IMR-90 (cell line): ENCODE measurements around the gene LCE4A. TPM values are rescaled to one million over a fixed set of nuclear protein-coding genes. Genes with fewer than 3 reads are reported as not detected.

Source experiments
- ATAC-seq: fragments of 200-7000 bp; cut with Tn5 transposase; 2 replicates; pipeline ENCODE4 v1.9.1; 2020; ENCODE audit warnings: low read depth, mild to moderate bottlenecking, moderate library complexity
- BruUV-seq: library from RNA; stranded (reverse); fragments of 400-500 nt; replicated peaks from 2 replicates; lab custom pipeline; 2021; lab: Mats Ljungman, UMichigan
- CTCF ChIA-PET: fragments of 300-600 bp; formaldehyde crosslinking; extraction: SDS; loops from one replicate; lab custom pipeline; 2021; ENCODE audit warnings: antibody characterized with exemption; lab: Yijun Ruan, JAX
- POLR2A ChIA-PET: fragments of 300-600 bp; sonication (Branson Sonifier 250); formaldehyde crosslinking; loops from one replicate; lab custom pipeline; 2022; ENCODE audit warnings: antibody characterized with exemption; ENCODE audit not compliant: unreplicated experiment; lab: Charles Lee
- DNase-seq: peaks from one replicate; pipeline ENCODE4 v3.0.0; 2013
- H2AFZ ChIP-seq: replicated peaks from 2 replicates; pipeline ENCODE3; 2013; ENCODE audit warnings: low read length, mild to moderate bottlenecking; ENCODE audit not compliant: poor library complexity
- H2AK5ac ChIP-seq: 2 replicates; pipeline ENCODE4 v1.6.1; 2013; ENCODE audit warnings: low read depth, low read length, inconsistent platforms
- H2AK9ac ChIP-seq: replicated peaks from 2 replicates; pipeline ENCODE3; 2013; ENCODE audit warnings: mild to moderate bottlenecking, low read depth, low read length, moderate library complexity; ENCODE audit not compliant: poor library complexity
- H2BK120ac ChIP-seq: 2 replicates; pipeline ENCODE4 v1.6.1; 2013; ENCODE audit warnings: low read depth, low read length, inconsistent platforms
- H2BK15ac ChIP-seq: 3 replicates; pipeline ENCODE4 v1.6.1; 2013; ENCODE audit warnings: low read depth, low read length, inconsistent platforms
- H2BK20ac ChIP-seq: 2 replicates; pipeline ENCODE4 v1.6.1; 2013; ENCODE audit warnings: low read depth, mild to moderate bottlenecking, inconsistent platforms, low read length, moderate library complexity
- H2BK5ac ChIP-seq: 2 replicates; pipeline ENCODE4 v1.6.1; 2013; ENCODE audit warnings: mild to moderate bottlenecking, low read depth, low read length, inconsistent platforms; ENCODE audit not compliant: poor library complexity, severe bottlenecking
- H3K14ac ChIP-seq: replicated peaks from 2 replicates; pipeline ENCODE4 v1.6.1; 2013; ENCODE audit warnings: low read depth, low read length, inconsistent platforms
- H3K18ac ChIP-seq: 2 replicates; pipeline ENCODE4 v1.6.1; 2013; ENCODE audit warnings: low read depth, low read length, control low read depth
- H3K23ac ChIP-seq: 2 replicates; pipeline ENCODE4 v1.6.1; 2013; ENCODE audit warnings: low read depth, low read length, inconsistent platforms
- H3K27ac ChIP-seq: 2 replicates; pipeline ENCODE4 v1.5.1; 2013; ENCODE audit warnings: mild to moderate bottlenecking, control low read depth, low read length; ENCODE audit not compliant: insufficient read depth
- H3K27me3 ChIP-seq: 2 replicates; pipeline ENCODE4 v1.6.1; 2013; ENCODE audit warnings: low read length; ENCODE audit not compliant: control insufficient read depth, insufficient read depth
- H3K36me3 ChIP-seq: 2 replicates; pipeline ENCODE4 v1.6.1; 2013; ENCODE audit warnings: low read length, mixed read lengths; ENCODE audit not compliant: control insufficient read depth, insufficient read depth
- H3K4ac ChIP-seq: 2 replicates; pipeline ENCODE4 v1.6.1; 2013; ENCODE audit warnings: low read depth, low read length, inconsistent platforms
- H3K4me1 ChIP-seq: 2 replicates; pipeline ENCODE4 v1.6.1; 2013; ENCODE audit warnings: low read length, mixed read lengths; ENCODE audit not compliant: control insufficient read depth, insufficient read depth
- H3K4me2 ChIP-seq: 2 replicates; pipeline ENCODE4 v1.6.1; 2013; ENCODE audit warnings: low read depth, mild to moderate bottlenecking, control low read depth, low read length, moderate library complexity
- H3K4me3 ChIP-seq: 2 replicates; pipeline ENCODE4 v1.5.1; 2013; ENCODE audit warnings: low read depth, mild to moderate bottlenecking, control low read depth, low read length, moderate library complexity; ENCODE audit not compliant: insufficient read depth
- H3K56ac ChIP-seq: 2 replicates; pipeline ENCODE4 v1.6.1; 2013; ENCODE audit warnings: low read length, inconsistent platforms; ENCODE audit not compliant: insufficient read depth; ENCODE audit errors: extremely low read depth
- H3K79me1 ChIP-seq, 2 experiments: 2 replicates each; pipeline ENCODE4 v1.6.1; 2013; ENCODE audit warnings: low read length in 2 of 2, inconsistent platforms in 1 of 2, low read depth in 1 of 2
- H3K9ac ChIP-seq: 2 replicates; pipeline ENCODE4 v1.6.1; 2013; ENCODE audit warnings: low read depth, low read length, control low read depth
- H3K9me1 ChIP-seq: 2 replicates; pipeline ENCODE4 v1.6.1; 2013; ENCODE audit warnings: low read length, inconsistent platforms; ENCODE audit not compliant: insufficient read depth
- H3K9me3 ChIP-seq: 2 replicates; pipeline ENCODE4 v1.6.1; 2013; ENCODE audit warnings: low read length; ENCODE audit not compliant: control insufficient read depth, insufficient read depth
- H4K20me1 ChIP-seq: 2 replicates; pipeline ENCODE4 v1.6.1; 2013; ENCODE audit warnings: low read length, inconsistent platforms; ENCODE audit not compliant: insufficient read depth
- H4K5ac ChIP-seq: 2 replicates; pipeline ENCODE4 v1.6.1; 2013; ENCODE audit warnings: mild to moderate bottlenecking, low read depth, low read length, control low read depth
- H4K8ac ChIP-seq, 2 experiments: 2 replicates each; pipeline ENCODE4 v1.6.1; 2013; ENCODE audit warnings: low read depth in 2 of 2, low read length in 2 of 2, control low read depth in 1 of 2, inconsistent platforms in 1 of 2
- H4K91ac ChIP-seq: 2 replicates; pipeline ENCODE4 v1.6.1; 2013; ENCODE audit warnings: low read depth, low read length, inconsistent platforms; ENCODE audit not compliant: insufficient read depth
- BHLHE40 ChIP-seq: fragments of 150-350 bp; IDR thresholded peaks from 2 replicates; pipeline ENCODE4 v1.6.1; 2016; ENCODE audit warnings: mild to moderate bottlenecking, low read depth, low read length
- CEBPB ChIP-seq: IDR thresholded peaks from 2 replicates; pipeline ENCODE4 v1.6.1; 2012; ENCODE audit warnings: low read depth, low read length, improper control_type of control experiment
- CHD1 ChIP-seq: IDR thresholded peaks from 2 replicates; pipeline ENCODE4 v1.6.1; 2012; ENCODE audit warnings: low read depth, low read length, improper control_type of control experiment
- ELK1 ChIP-seq: fragments of 150-350 bp; IDR thresholded peaks from 2 replicates; pipeline ENCODE4 v1.6.1; 2016; ENCODE audit warnings: low read depth, mild to moderate bottlenecking, low read length, moderate library complexity, borderline replicate concordance
- FOS ChIP-seq: fragments of 150-350 bp; IDR thresholded peaks from 2 replicates; pipeline ENCODE4 v1.6.1; 2016; ENCODE audit warnings: low read depth, low read length
- MAFK ChIP-seq: IDR thresholded peaks from 2 replicates; pipeline ENCODE4 v1.6.1; 2012; ENCODE audit warnings: low read depth, low read length, improper control_type of control experiment
- MAZ ChIP-seq: IDR thresholded peaks from 2 replicates; pipeline ENCODE4 v1.6.1; 2012; ENCODE audit warnings: low read depth, mild to moderate bottlenecking, low read length, improper control_type of control experiment, moderate library complexity, borderline replicate concordance
- MXI1 ChIP-seq: IDR thresholded peaks from 2 replicates; pipeline ENCODE4 v1.6.1; 2012; ENCODE audit warnings: low read depth, mild to moderate bottlenecking, low read length, moderate library complexity, borderline replicate concordance
- NFE2L2 ChIP-seq: fragments of 150-350 bp; IDR thresholded peaks from 2 replicates; pipeline ENCODE4 v1.6.1; 2016; ENCODE audit warnings: low read depth, mild to moderate bottlenecking, low read length
- POLR2A ChIP-seq: IDR thresholded peaks from 2 replicates; pipeline ENCODE4 v1.6.1; 2012; ENCODE audit warnings: mild to moderate bottlenecking, low read depth, low read length
- RAD21 ChIP-seq: IDR thresholded peaks from 2 replicates; pipeline ENCODE4 v1.6.1; 2012; ENCODE audit warnings: low read length, improper control_type of control experiment
- RCOR1 ChIP-seq: IDR thresholded peaks from 2 replicates; pipeline ENCODE4 v1.6.1; 2012; ENCODE audit warnings: mild to moderate bottlenecking, low read length, improper control_type of control experiment; ENCODE audit not compliant: insufficient replicate concordance
- RFX5 ChIP-seq: IDR thresholded peaks from 2 replicates; pipeline ENCODE4 v1.8.0; 2012; ENCODE audit warnings: low read depth, mild to moderate bottlenecking, low read length, moderate library complexity
- SMC3 ChIP-seq: fragments of 150-350 bp; IDR thresholded peaks from 2 replicates; pipeline ENCODE4 v1.6.1; 2016; ENCODE audit warnings: low read depth, mild to moderate bottlenecking, antibody characterized with exemption, low read length, moderate library complexity
- USF2 ChIP-seq: fragments of 150-350 bp; IDR thresholded peaks from 2 replicates; pipeline ENCODE4 v1.6.1; 2017; ENCODE audit warnings: mild to moderate bottlenecking, antibody characterized with exemption, low read length, low read depth
- WGBS, 2 experiments: methylation state at CpG; one replicate each; pipeline versions ENCODE4 v1.1.5 to v1.1.7; 2013; ENCODE audit warnings: missing lambda C conversion rate in 2 of 2; ENCODE audit not compliant: insufficient read length in 1 of 2; ENCODE audit errors: extremely low coverage in 2 of 2; 5-methylcytosine and 5-hydroxymethylcytosine counted together
- dilution Hi-C: fragments of 300-500 bp; cut with HindIII; formaldehyde crosslinking; loops from one replicate; pipeline ENCODE4 v1.14.3; 2018; ENCODE audit warnings: low sequenced_read_pairs; ENCODE audit not compliant: unreplicated experiment
- in situ Hi-C: fragments of 300-500 bp; cut with MboI; formaldehyde crosslinking; loops from 3 replicates; pipeline ENCODE4 v1.14.3; 2019; ENCODE audit warnings: low sequenced_read_pairs, inconsistent platforms, mixed read lengths
- intact Hi-C: fragments of 100-400 bp; cut with micrococcal nuclease; formaldehyde crosslinking; loops from 2 replicates; pipeline ENCODE4 v1.10.0; 2022
- polyA plus RNA-seq, 3 experiments: library from polyadenylated mRNA; depleted of rRNA; stranded (reverse); fragments of >200 nt; gene quantifications; 2 replicates each; pipeline ENCODE4 v1.2.3, GENCODE V29; 2012; ENCODE audit warnings: low replicate concordance in 1 of 3
- total RNA-seq: library from RNA; depleted of rRNA; stranded (reverse); fragments of >200 nt; gene quantifications from 2 replicates; pipeline ENCODE4 v1.2.3, GENCODE V29; 2012
- TF ChIP-seq, protein P1 (sequence below): conservative IDR thresholded peaks from 2 replicates; pipeline ENCODE4 v1.5.1; 2012; ENCODE audit warnings: mild to moderate bottlenecking, low read depth, low read length, improper control_type of control experiment

The LCE4A gene
- total and polyA plus RNA-seq, 2 of the 4 experiments (the other 2 are of a cell fraction), result not detected

GRCh38 chr1:152752225-152752624 lies 44.3 kb downstream of the LCE4A start:
- Histone ChIP-seq H3K9ac (no peak overlapping the region), H2BK5ac (peak overlapping the region; percentile 87), H4K8ac (no peak overlapping the region), H4K5ac (no peak overlapping the region), H3K4me1 (no peaks in the 10 kb centered on the region), H3K36me3 (no peaks in the 10 kb centered on the region), H3K27ac (no peak overlapping the region; the same call in 1 of the 2 replicates), H2AK5ac (no peak overlapping the region), H3K9me1 (no peaks in the 10 kb centered on the region), H3K4ac (no peak overlapping the region), H4K20me1 (no peaks in the 10 kb centered on the region), H3K79me1 (no peaks in the 10 kb centered on the region), H3K23ac (no peak overlapping the region), H3K14ac (no peak overlapping the region), H3K18ac (peak overlapping the region; percentile 17; the same call in 1 of the 2 replicates), H2BK15ac (no peak overlapping the region), H3K9me3 (no peaks in the 10 kb centered on the region), H3K27me3 (no peaks in the 10 kb centered on the region), H3K4me3 (no peak overlapping the region), H2BK120ac (peak overlapping the region; percentile 74), H3K4me2 (peak overlapping the region; percentile 45; the same call in 1 of the 2 replicates), H2AFZ (no peak overlapping the region), H2AK9ac (no peak overlapping the region), H3K56ac (no peak overlapping the region), H4K91ac (no peak overlapping the region), H2BK20ac (no peak overlapping the region; the same call in 1 of the 2 replicates)
- in situ Hi-C loops, result no loop called here
- intact Hi-C loops, result no loop called here
- 0 out of 2 replicates have a peak, but pooled peaks have one; percentile 12 for TF ChIP-seq FOS
- no peak for TF ChIP-seq USF2
- no peak for TF ChIP-seq MAZ
- TF ChIP-seq NFE2L2, result no peak
- TF ChIP-seq, protein P1, sequence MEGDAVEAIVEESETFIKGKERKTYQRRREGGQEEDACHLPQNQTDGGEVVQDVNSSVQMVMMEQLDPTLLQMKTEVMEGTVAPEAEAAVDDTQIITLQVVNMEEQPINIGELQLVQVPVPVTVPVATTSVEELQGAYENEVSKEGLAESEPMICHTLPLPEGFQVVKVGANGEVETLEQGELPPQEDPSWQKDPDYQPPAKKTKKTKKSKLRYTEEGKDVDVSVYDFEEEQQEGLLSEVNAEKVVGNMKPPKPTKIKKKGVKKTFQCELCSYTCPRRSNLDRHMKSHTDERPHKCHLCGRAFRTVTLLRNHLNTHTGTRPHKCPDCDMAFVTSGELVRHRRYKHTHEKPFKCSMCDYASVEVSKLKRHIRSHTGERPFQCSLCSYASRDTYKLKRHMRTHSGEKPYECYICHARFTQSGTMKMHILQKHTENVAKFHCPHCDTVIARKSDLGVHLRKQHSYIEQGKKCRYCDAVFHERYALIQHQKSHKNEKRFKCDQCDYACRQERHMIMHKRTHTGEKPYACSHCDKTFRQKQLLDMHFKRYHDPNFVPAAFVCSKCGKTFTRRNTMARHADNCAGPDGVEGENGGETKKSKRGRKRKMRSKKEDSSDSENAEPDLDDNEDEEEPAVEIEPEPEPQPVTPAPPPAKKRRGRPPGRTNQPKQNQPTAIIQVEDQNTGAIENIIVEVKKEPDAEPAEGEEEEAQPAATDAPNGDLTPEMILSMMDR, result no peak
- no peak for TF ChIP-seq ELK1
- no peak for TF ChIP-seq CHD1
- TF ChIP-seq POLR2A, result no peak
- TF ChIP-seq MXI1, result 0 out of 2 replicates have a peak, but pooled peaks have one; percentile 18
- peak; percentile 71 for TF ChIP-seq CEBPB
- no peak for TF ChIP-seq RFX5
- no peak for TF ChIP-seq SMC3
- peak; percentile 3; the same call in 1 of the 2 replicates for TF ChIP-seq MAFK
- TF ChIP-seq RAD21, result no peak
- no peak for TF ChIP-seq RCOR1
- TF ChIP-seq BHLHE40, result 0 out of 2 replicates have a peak, but pooled peaks have one; percentile 5
- DNase-seq (peak; percentile 70), ATAC-seq (peak; percentile 44)
- ChIA-PET CTCF (interaction anchor here (0.6 kb wide), 1 partner anchor 519 kb away, joined by 5 read pairs; no protein-coding TSS in a partner anchor), POLR2A (no interaction called here)
- dilution Hi-C loops, result no loop called here
- no CpG with 5 or more reads among the region's 1 CpG for WGBS, 2 experiments
- BruUV-seq, result no TSS peak
